ENCODE results near the gene BEND6.

Gene BEND6

GRCh38 chr6:57069920-57070331 is 115.0 kb downstream of the BEND6 start:
- H3K36me3 ChIP-seq (ENCODE audit: low read depth): peaks cover 14% of the 10 kb centered on the region

GRCh38 chr6:57072108-57072507 is 117.2 kb downstream of the BEND6 start:
- no peak for TF ChIP-seq CTCF (IDR thresholded peaks at IDR 0.05; ENCODE audit: poor library complexity, severe bottlenecking)
- peaks cover 10% of the 10 kb centered on the region; the same call in 1 of the 2 replicates for H3K36me3 ChIP-seq (ENCODE audit: low read depth)
- ATAC-seq (ENCODE audit: low read depth) (no peak), DNase-seq (ENCODE audit: low spot score) (no peak)
- no peaks in the 10 kb centered on the region for H3K4me1 ChIP-seq (ENCODE audit: insufficient read depth, poor library complexity, severe bottlenecking)
- no peak overlapping the region for H3K4me3 ChIP-seq (ENCODE audit: severe bottlenecking)
- H3K27me3 ChIP-seq (ENCODE audit: insufficient read depth, poor library complexity, severe bottlenecking): no peaks in the 10 kb centered on the region
- no peaks in the 10 kb centered on the region for H3K9me3 ChIP-seq (ENCODE audit: severe bottlenecking)
- H3K27ac ChIP-seq (ENCODE audit: poor library complexity, severe bottlenecking): no peak overlapping the region

More at GRCh38 chr6:57069920-57070331, 115.0 kb downstream of the BEND6 start:
- Histone ChIP-seq H3K4me3 (ENCODE audit: severe bottlenecking) (no peak overlapping the region), H3K9me3 (ENCODE audit: severe bottlenecking) (no peaks in the 10 kb centered on the region), H3K27ac (ENCODE audit: poor library complexity, severe bottlenecking) (no peak overlapping the region), H3K4me1 (ENCODE audit: insufficient read depth, poor library complexity, severe bottlenecking) (no peaks in the 10 kb centered on the region), H3K27me3 (ENCODE audit: insufficient read depth, poor library complexity, severe bottlenecking) (no peaks in the 10 kb centered on the region)
- TF ChIP-seq CTCF (IDR thresholded peaks at IDR 0.05; ENCODE audit: poor library complexity, severe bottlenecking): no peak
- no peak for DNase-seq (ENCODE audit: low spot score)
- ATAC-seq (ENCODE audit: low read depth): no peak

GRCh38 chr6:57074383-57074782 is 119.5 kb downstream of the BEND6 start:
- TF ChIP-seq CTCF (IDR thresholded peaks at IDR 0.05; ENCODE audit: poor library complexity, severe bottlenecking): no peak
- H3K4me3 ChIP-seq (ENCODE audit: severe bottlenecking): no peak overlapping the region
- no peak for DNase-seq (ENCODE audit: low spot score)
- H3K27ac ChIP-seq (ENCODE audit: poor library complexity, severe bottlenecking): no peak overlapping the region
- no peaks in the 10 kb centered on the region for H3K36me3 ChIP-seq (ENCODE audit: low read depth)
- no peaks in the 10 kb centered on the region for H3K9me3 ChIP-seq (ENCODE audit: severe bottlenecking)
- no peaks in the 10 kb centered on the region for H3K27me3 ChIP-seq (ENCODE audit: insufficient read depth, poor library complexity, severe bottlenecking)
- ATAC-seq (ENCODE audit: low read depth): no peak
- no peaks in the 10 kb centered on the region for H3K4me1 ChIP-seq (ENCODE audit: insufficient read depth, poor library complexity, severe bottlenecking)

- Histone ChIP-seq H3K9me3 (ENCODE audit: severe bottlenecking) (no peaks in the 10 kb centered on the region), H3K36me3 (ENCODE audit: low read depth) (no peaks in the 10 kb centered on the region), H3K27ac (ENCODE audit: poor library complexity, severe bottlenecking) (no peak overlapping the region), H3K4me3 (ENCODE audit: severe bottlenecking) (no peak overlapping the region), H3K27me3 (ENCODE audit: insufficient read depth, poor library complexity, severe bottlenecking) (no peaks in the 10 kb centered on the region), H3K4me1 (ENCODE audit: insufficient read depth, poor library complexity, severe bottlenecking) (no peaks in the 10 kb centered on the region)
- DNase-seq (ENCODE audit: low spot score): no peak
- no peak for ATAC-seq (ENCODE audit: low read depth)
- TF ChIP-seq CTCF (IDR thresholded peaks at IDR 0.05; ENCODE audit: poor library complexity, severe bottlenecking): no peak
Observed at GRCh38 chr6:57075092-57075491, 120.2 kb downstream of the BEND6 start.

All from RWPE2 (cell line).